HG02678 (cell line): ENCODE measurements around the gene GPC6.

ENCODE experiments used
- ATAC-seq: cut with Tn5 transposase; IDR thresholded peaks from one replicate; pipeline ENCODE4 v1.9.1; 2021; ENCODE audit warnings: mild to moderate bottlenecking, moderate library complexity; ENCODE audit not compliant: unreplicated experiment

Gene GPC6

GRCh38 chr13:93876236-93876635, 649.6 kb downstream of the GPC6 start:
- no peak for ATAC-seq

- ATAC-seq, result no peak
These were observed 652.1 kb downstream of the GPC6 start for GRCh38 chr13:93878675-93879074.

GRCh38 chr13:93881411-93881810, 654.8 kb downstream of the GPC6 start:
- no peak for ATAC-seq

- no peak for ATAC-seq
These were observed 655.6 kb downstream of the GPC6 start for GRCh38 chr13:93882086-93882651.

GRCh38 chr13:93889430-93889951, 662.9 kb downstream of the GPC6 start:
- no peak for ATAC-seq

- no peak for ATAC-seq
These were observed 673.4 kb downstream of the GPC6 start for GRCh38 chr13:93899981-93900380.

GRCh38 chr13:93900731-93901130, 674.1 kb downstream of the GPC6 start:
- no peak for ATAC-seq

GRCh38 chr13:93903909-93904308, 677.3 kb downstream of the GPC6 start:
- ATAC-seq, result no peak

GRCh38 chr13:93915269-93915809, 688.7 kb downstream of the GPC6 start:
- no peak for ATAC-seq

GRCh38 chr13:93922063-93922855, 695.7 kb downstream of the GPC6 start:
- no peak for ATAC-seq

- no peak for ATAC-seq
These were observed 699.4 kb downstream of the GPC6 start for GRCh38 chr13:93925990-93926389.

GRCh38 chr13:93926425-93926824, 699.8 kb downstream of the GPC6 start:
- ATAC-seq, result no peak

GRCh38 chr13:93927431-93927830, 700.8 kb downstream of the GPC6 start:
- ATAC-seq, result no peak

GRCh38 chr13:93932901-93933300, 706.3 kb downstream of the GPC6 start:
- no peak for ATAC-seq

- no peak for ATAC-seq
These were observed 710.3 kb downstream of the GPC6 start for GRCh38 chr13:93936901-93937300.

GRCh38 chr13:93941444-93941843, 714.8 kb downstream of the GPC6 start:
- ATAC-seq, result no peak

GRCh38 chr13:93942016-93942415, 715.4 kb downstream of the GPC6 start:
- no peak for ATAC-seq

GRCh38 chr13:93945621-93946020, 719.0 kb downstream of the GPC6 start:
- ATAC-seq, result no peak

- no peak for ATAC-seq
These were observed 720.4 kb downstream of the GPC6 start for GRCh38 chr13:93946994-93947393.

GRCh38 chr13:93947651-93948050, 721.0 kb downstream of the GPC6 start:
- ATAC-seq, result no peak

- ATAC-seq, result no peak
These were observed 721.7 kb downstream of the GPC6 start for GRCh38 chr13:93948162-93948922.
